Globus pallidus (tissue), 1 donor: ENCODE results near the gene MTOR.
A peak's percentile ranks its signal among the peaks of the same experiment; 100 is the strongest.

Source experiments
- DNase-seq: peaks from one replicate; pipeline ENCODE4 v3.0.0-alpha.2; 2015; ENCODE audit warnings: low spot score

Gene MTOR

GRCh38 chr1:11061652-11062365 lies 200.5 kb downstream of the MTOR start:
- DNase-seq: no peak

- peak; percentile 90 for DNase-seq
Observed at GRCh38 chr1:11059968-11060830, 202.2 kb downstream of the MTOR start, which contains the start of gene SRM. SRM (minus strand) TSS chr1:11060018; CDS start chr1:11059943, 75 bp downstream.

GRCh38 chr1:11059155-11059967 lies 203.0 kb downstream of the MTOR start:
- no peak for DNase-seq

- DNase-seq: no peak
Observed at GRCh38 chr1:11058595-11059154, 203.7 kb downstream of the MTOR start.

GRCh38 chr1:11058026-11058425 lies 204.3 kb downstream of the MTOR start:
- no peak for DNase-seq

- no peak for DNase-seq
Observed at GRCh38 chr1:11057477-11057876, 204.9 kb downstream of the MTOR start.
